ENCODE results near the gene COL11A2. TPM values are rescaled to one million over a fixed set of nuclear protein-coding genes. Genes with fewer than 3 reads are reported as not detected.

Gene COL11A2
- total RNA-seq, 2 experiments from 2014 or later: 2.8 to 3.0 TPM

- Mint-ChIP-seq H3K27me3 (peaks cover 30% of the 10 kb centered on the region), H3K4me3 (no peak overlapping the region), H3K36me3 (ENCODE audit: low read depth) (no peaks in the 10 kb centered on the region), H3K27ac (no peak overlapping the region), H3K9me3 (peaks cover 7% of the 10 kb centered on the region), H3K4me1 (ENCODE audit: low read depth) (no peaks in the 10 kb centered on the region)
- TF ChIP-seq CTCF (IDR thresholded peaks at IDR 0.05): no peak
- H3K27me3 ChIP-seq (ENCODE audit: control insufficient read depth in 1 of 2, insufficient read depth in 2 of 2, low read length in 2 of 2): no peaks in the 10 kb centered on the region
- intact Hi-C loops (cut with DNase I, micrococcal nuclease): loop anchor here in 1 of 2 experiments (10.0 kb wide), 1 partner anchor 350 kb away; no protein-coding TSS in a partner anchor
- no peaks in the 10 kb centered on the region for H3K36me3 ChIP-seq (ENCODE audit: insufficient read depth, low read length)
- CTCF ChIA-PET: interaction anchor here (1.2 to 2.2 kb wide), 2 partner anchors 23 to 72 kb away, joined by 3 to 6 read pairs; no protein-coding TSS in a partner anchor
- peaks cover 5 to 14% of the 10 kb centered on the region in 2 experiments for H3K9me3 ChIP-seq (ENCODE audit: control insufficient read depth in 1 of 2, insufficient read depth in 1 of 2, low read length in 2 of 2)
- H3K27ac ChIP-seq (ENCODE audit: low read depth in 1 of 2, low read length in 2 of 2): no peak overlapping the region
- POLR2A ChIA-PET: no interaction called here
- no peak for ATAC-seq (ENCODE audit: poor library complexity)
- no peak for DNase-seq
- no peak overlapping the region for H3K4me3 ChIP-seq (ENCODE audit: low read length)
- no peaks in the 10 kb centered on the region for H3K4me1 ChIP-seq (ENCODE audit: insufficient read depth, low read length)
Measured at GRCh38 chr6:33124947-33125346, 67.3 kb downstream of the COL11A2 start.

GRCh38 chr6:33124525-33124901 is 67.8 kb downstream of the COL11A2 start:
- CTCF ChIA-PET: interaction anchor here (1.2 to 2.2 kb wide), 3 partner anchors 23 to 124 kb away, joined by 3 to 6 read pairs (median 5); no protein-coding TSS in a partner anchor
- no peak overlapping the region for H3K4me3 Mint-ChIP-seq
- no peaks in the 10 kb centered on the region for H3K4me1 ChIP-seq (ENCODE audit: insufficient read depth, low read length)
- peaks cover 5 to 14% of the 10 kb centered on the region in 2 experiments for H3K9me3 ChIP-seq (ENCODE audit: control insufficient read depth in 1 of 2, insufficient read depth in 1 of 2, low read length in 2 of 2)
- TF ChIP-seq CTCF (IDR thresholded peaks at IDR 0.05): no peak
- POLR2A ChIA-PET: no interaction called here
- no peaks in the 10 kb centered on the region for H3K4me1 Mint-ChIP-seq (ENCODE audit: low read depth)
- H3K4me3 ChIP-seq (ENCODE audit: low read length): no peak overlapping the region
- H3K27ac ChIP-seq (ENCODE audit: low read depth in 1 of 2, low read length in 2 of 2): no peak overlapping the region
- H3K36me3 ChIP-seq (ENCODE audit: insufficient read depth, low read length): no peaks in the 10 kb centered on the region
- H3K27me3 ChIP-seq (ENCODE audit: control insufficient read depth in 1 of 2, insufficient read depth in 2 of 2, low read length in 2 of 2): no peaks in the 10 kb centered on the region
- peaks cover 28% of the 10 kb centered on the region for H3K27me3 Mint-ChIP-seq
- ATAC-seq (ENCODE audit: poor library complexity) (no peak), DNase-seq (no peak)
- H3K9me3 Mint-ChIP-seq: peaks cover 7% of the 10 kb centered on the region
- H3K27ac Mint-ChIP-seq: no peak overlapping the region
- intact Hi-C loops (cut with DNase I, micrococcal nuclease): loop anchor here in 1 of 2 experiments (10.0 kb wide), 1 partner anchor 350 kb away; no protein-coding TSS in a partner anchor
- no peaks in the 10 kb centered on the region for H3K36me3 Mint-ChIP-seq (ENCODE audit: low read depth)

DNA sequence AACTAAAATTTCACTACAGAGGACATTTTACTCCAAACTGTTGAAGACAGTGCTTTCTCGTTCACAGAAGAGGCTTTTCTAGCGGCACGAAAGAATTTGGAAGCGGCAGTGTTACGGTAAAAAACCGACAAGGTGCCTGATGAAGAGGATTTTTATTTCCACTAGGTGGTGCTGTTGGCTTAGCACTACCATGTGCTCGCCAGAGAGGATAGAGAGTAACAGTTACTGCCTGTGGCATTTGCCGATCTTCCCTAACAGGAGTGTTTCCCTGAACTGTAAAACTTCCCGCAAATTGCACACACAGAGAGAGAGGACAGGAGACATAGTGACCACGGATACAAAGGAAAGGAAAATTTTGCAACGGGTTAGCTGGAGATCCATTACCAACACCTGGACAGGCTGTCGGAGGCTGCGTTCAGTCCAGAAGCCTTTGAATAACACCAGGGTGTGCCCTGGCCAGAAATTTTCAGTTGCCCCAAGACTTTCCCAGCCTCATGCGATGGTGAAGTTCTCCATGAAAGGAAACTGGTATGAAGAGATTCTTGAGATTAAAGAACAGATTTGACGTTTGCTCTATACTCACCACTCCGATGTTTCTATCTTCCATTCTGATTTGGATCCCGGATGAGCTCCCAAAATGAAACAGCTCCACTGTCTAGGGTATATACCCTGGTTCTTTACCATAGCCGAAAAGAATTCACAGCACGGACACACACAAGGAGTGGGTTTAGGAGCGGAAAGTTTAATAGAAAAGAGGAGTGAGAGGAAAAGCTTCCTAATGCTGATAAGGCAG is 68.3 kb downstream of the COL11A2 start:
- no peaks in the 10 kb centered on the region for H3K4me1 Mint-ChIP-seq (ENCODE audit: low read depth)

More for the DNA sequence above, 68.3 kb downstream of the COL11A2 start:
- no peaks in the 10 kb centered on the region for H3K4me1 ChIP-seq (ENCODE audit: insufficient read depth, low read length)
- POLR2A ChIA-PET: no interaction called here
- no peaks in the 10 kb centered on the region for H3K36me3 Mint-ChIP-seq (ENCODE audit: low read depth)
- H3K4me3 Mint-ChIP-seq: no peak overlapping the region
- peak; percentile 20 for TF ChIP-seq CTCF (IDR thresholded peaks at IDR 0.05)
- H3K4me3 ChIP-seq (ENCODE audit: low read length): no peak overlapping the region
- no peak overlapping the region for H3K27ac ChIP-seq (ENCODE audit: low read depth in 1 of 2, low read length in 2 of 2)
- ATAC-seq (ENCODE audit: poor library complexity) (no peak), DNase-seq (peak in 3 of 14 experiments; percentile 42 to 47 (median 44))
- H3K27me3 ChIP-seq (ENCODE audit: control insufficient read depth in 1 of 2, insufficient read depth in 2 of 2, low read length in 2 of 2): no peaks in the 10 kb centered on the region
- H3K9me3 Mint-ChIP-seq: peaks cover 7% of the 10 kb centered on the region
- intact Hi-C loops (cut with DNase I, micrococcal nuclease): loop anchor here in 1 of 2 experiments (10.0 kb wide), 1 partner anchor 351 kb away; no protein-coding TSS in a partner anchor
- peaks cover 33% of the 10 kb centered on the region for H3K27me3 Mint-ChIP-seq
- H3K9me3 ChIP-seq (ENCODE audit: control insufficient read depth in 1 of 2, insufficient read depth in 1 of 2, low read length in 2 of 2): peaks cover 5 to 14% of the 10 kb centered on the region in 2 experiments
- no peaks in the 10 kb centered on the region for H3K36me3 ChIP-seq (ENCODE audit: insufficient read depth, low read length)
- CTCF ChIA-PET: interaction anchor here (1.2 to 2.2 kb wide), 3 partner anchors 24 to 124 kb away, joined by 3 to 6 read pairs (median 5); no protein-coding TSS in a partner anchor
- no peak overlapping the region for H3K27ac Mint-ChIP-seq

Measured in CD4-positive, alpha-beta T cell (primary cell).